ENCODE measurements around the gene KIAA0319L. TPM values are rescaled to one million over a fixed set of nuclear protein-coding genes. Genes with fewer than 3 reads are reported as not detected.
A peak's percentile ranks its signal among the peaks of the same experiment; 100 is the strongest.

Gene KIAA0319L
- total and polyA plus RNA-seq, 7 donors = 8.3 to 50.4 (median 30.7) TPM

DNA sequence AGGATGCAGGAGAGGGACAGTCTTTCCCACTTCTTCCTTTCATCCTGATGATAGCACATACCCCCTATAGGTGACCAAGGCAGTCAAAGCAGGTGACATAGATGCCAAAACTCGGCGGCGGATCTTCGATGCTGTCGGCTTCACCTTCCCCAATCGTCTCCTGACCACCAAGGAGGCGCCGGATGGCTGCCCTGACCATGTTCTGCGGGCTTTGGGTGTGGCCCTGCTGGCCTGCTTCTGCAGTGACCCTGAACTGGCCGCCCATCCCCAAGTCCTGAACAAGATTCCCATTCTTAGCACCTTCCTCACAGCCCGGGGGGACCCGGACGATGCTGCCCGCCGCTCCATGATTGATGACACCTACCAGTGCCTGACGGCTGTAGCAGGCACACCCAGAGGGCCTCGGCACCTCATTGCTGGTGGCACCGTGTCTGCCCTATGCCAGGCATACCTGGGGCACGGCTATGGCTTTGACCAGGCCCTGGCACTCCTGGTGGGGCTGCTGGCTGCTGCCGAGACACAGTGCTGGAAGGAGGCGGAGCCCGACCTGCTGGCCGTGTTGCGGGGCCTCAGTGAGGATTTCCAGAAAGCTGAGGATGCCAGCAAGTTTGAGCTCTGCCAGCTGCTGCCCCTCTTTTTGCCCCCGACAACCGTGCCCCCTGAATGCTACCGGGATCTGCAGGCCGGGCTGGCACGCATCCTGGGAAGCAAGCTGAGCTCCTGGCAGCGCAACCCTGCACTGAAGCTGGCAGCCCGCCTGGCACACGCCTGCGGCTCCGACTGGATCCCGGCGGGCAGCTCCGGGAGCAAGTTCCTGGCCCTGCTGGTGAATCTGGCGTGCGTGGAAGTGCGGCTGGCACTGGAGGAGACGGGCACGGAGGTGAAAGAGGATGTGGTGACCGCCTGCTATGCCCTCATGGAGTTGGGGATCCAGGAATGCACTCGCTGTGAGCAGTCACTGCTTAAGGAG, 3.3 kb upstream of the KIAA0319L start:
- intact Hi-C loops (cut with DNase I) = loop anchor here (5.0 kb wide), 1 partner anchor 212 kb away; no protein-coding TSS in a partner anchor
- Histone ChIP-seq H3K27ac (peak overlapping the region; percentile 42 to 96 (median 92)), H3K9me3 (no peaks in the 10 kb centered on the region), H3K27me3 (no peaks in the 10 kb centered on the region), H3K36me3 (peaks cover 0 to 33% (median 5%) of the 10 kb centered on the region in 4 donors), H3K4me1 (peaks cover 0 to 48% (median 46%) of the 10 kb centered on the region in 4 donors), H3K4me3 (peak overlapping the region in 2 of 4 donors; percentile 12 to 16)
- DNase-seq = peak; percentile 88
- TF ChIP-seq, protein P1, sequence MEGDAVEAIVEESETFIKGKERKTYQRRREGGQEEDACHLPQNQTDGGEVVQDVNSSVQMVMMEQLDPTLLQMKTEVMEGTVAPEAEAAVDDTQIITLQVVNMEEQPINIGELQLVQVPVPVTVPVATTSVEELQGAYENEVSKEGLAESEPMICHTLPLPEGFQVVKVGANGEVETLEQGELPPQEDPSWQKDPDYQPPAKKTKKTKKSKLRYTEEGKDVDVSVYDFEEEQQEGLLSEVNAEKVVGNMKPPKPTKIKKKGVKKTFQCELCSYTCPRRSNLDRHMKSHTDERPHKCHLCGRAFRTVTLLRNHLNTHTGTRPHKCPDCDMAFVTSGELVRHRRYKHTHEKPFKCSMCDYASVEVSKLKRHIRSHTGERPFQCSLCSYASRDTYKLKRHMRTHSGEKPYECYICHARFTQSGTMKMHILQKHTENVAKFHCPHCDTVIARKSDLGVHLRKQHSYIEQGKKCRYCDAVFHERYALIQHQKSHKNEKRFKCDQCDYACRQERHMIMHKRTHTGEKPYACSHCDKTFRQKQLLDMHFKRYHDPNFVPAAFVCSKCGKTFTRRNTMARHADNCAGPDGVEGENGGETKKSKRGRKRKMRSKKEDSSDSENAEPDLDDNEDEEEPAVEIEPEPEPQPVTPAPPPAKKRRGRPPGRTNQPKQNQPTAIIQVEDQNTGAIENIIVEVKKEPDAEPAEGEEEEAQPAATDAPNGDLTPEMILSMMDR (IDR thresholded peaks at IDR 0.05) = no peak
- TF ChIP-seq EP300 (IDR thresholded peaks at IDR 0.05) (no peak), POLR2AphosphoS5 (IDR thresholded peaks at IDR 0.05) (no peak), POLR2A (IDR thresholded peaks at IDR 0.05) (no peak)
- 79 to 86% methylated on average over 44 of the region's 44 CpGs for WGBS, 2 donors

DNA sequence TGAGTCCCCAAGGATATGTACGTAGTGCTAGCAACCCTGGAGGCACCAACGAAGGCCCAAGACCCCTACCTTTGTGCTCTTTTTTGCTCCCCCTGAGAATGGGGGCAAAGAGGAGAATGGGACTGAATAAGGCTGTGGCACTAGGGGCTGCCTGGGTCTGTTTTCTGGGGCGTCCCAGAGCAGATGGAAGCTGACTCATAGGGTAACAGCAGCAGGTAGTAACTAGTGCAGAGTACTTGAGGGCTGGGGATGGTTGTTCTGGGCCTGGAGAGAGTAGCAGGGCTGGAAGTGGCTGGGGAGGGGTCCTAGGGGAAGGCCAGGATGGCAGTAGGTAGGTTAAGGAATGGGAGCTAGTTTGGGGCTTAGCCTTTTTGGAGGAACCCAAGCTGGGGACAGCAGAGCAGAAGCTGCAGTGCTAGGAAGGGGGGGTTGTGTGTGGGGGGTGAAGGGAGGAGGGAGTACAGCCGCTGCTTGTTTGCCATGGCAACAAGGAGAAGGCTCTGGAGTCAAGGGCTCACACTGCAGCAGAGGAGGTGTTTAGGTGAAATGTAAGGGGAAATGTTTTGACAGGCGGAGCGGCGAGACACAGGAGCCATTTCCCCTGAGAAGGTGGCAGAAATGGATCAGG, 2.2 kb upstream of the KIAA0319L start:
- H3K27ac ChIP-seq = peak overlapping the region; percentile 89 to 99 (median 96)
- TF ChIP-seq POLR2AphosphoS5 (IDR thresholded peaks at IDR 0.05) (no peak), EP300 (IDR thresholded peaks at IDR 0.05) (no peak), POLR2A (IDR thresholded peaks at IDR 0.05) (no peak)
- TF ChIP-seq, protein P1 (IDR thresholded peaks at IDR 0.05) = no peak
- DNase-seq = no peak
- 86 to 87% methylated on average over 7 of the region's 7 CpGs for WGBS, 2 donors
- H3K4me3 ChIP-seq = no peak overlapping the region
- H3K36me3 ChIP-seq = peaks cover 0 to 26% (median 3%) of the 10 kb centered on the region in 4 donors
- H3K9me3 ChIP-seq = no peaks in the 10 kb centered on the region
- H3K27me3 ChIP-seq = no peaks in the 10 kb centered on the region
- intact Hi-C loops (cut with DNase I) = loop anchor here (2.0 kb wide), 1 partner anchor 81 kb away; the partner anchor contains the start of gene PSMB2
- H3K4me1 ChIP-seq = peaks cover 0 to 59% (median 56%) of the 10 kb centered on the region in 4 donors

DNA sequence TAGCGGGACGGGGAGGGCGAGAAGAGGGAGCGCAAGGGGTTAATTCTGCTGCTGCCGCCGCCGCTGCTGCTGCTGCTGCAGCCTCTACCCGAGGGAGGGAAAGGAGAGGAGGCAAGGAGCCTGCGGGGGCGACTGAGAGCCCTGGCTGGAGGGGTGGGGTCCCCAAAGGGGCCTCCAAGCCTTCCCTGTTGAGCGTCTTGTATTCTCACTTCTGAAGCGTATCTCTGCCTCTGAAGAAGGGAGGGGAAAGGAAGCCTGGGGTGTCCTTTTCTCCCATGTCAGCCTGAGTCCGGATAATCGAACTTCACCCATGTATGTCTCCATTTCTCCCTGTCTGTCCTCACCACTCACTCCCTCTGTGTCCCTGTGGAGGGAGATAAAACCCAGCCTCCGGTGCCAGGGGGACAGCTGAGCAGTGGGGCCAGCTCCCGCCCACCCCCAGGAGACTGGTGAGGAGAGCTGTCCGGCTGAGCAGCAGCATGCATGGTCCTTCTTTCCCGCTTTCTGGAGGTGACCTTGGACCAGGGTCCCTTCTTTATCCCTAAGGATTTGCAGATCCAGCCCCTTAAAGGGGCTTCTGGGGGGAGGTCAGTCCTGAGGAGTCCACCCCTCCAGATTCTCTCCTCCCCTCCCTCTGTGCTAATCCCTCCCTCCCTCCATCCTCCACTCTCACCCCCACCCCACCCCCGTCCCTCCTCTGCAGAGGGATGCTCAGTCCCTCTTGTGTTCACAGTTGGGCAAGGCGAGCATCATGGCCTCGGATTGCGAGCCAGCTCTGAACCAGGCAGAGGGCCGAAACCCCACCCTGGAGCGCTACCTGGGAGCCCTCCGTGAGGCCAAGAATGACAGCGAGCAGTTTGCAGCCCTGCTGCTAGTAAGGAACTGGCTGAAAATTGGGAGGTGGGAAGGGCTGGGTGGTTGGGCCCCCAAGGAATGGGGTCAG, 1.4 kb upstream of the KIAA0319L start:
- no peak for DNase-seq
- WGBS, 2 donors = 36 to 37% methylated on average over 26 of the region's 26 CpGs
- H3K4me1 ChIP-seq = peaks cover 0 to 67% (median 63%) of the 10 kb centered on the region in 4 donors

More for the DNA sequence above, 1.4 kb upstream of the KIAA0319L start:
- Histone ChIP-seq H3K27me3 (no peaks in the 10 kb centered on the region), H3K9me3 (no peaks in the 10 kb centered on the region), H3K27ac (peak overlapping the region; percentile 89 to 99 (median 96)), H3K4me3 (peak overlapping the region; percentile 67 to 91 (median 81)), H3K36me3 (peaks cover 0 to 24% (median 3%) of the 10 kb centered on the region in 4 donors)
- TF ChIP-seq POLR2A (IDR thresholded peaks at IDR 0.05) (no peak), EP300 (IDR thresholded peaks at IDR 0.05) (no peak), POLR2AphosphoS5 (IDR thresholded peaks at IDR 0.05) (no peak)
- TF ChIP-seq, protein P1 (IDR thresholded peaks at IDR 0.05) = no peak
- intact Hi-C loops (cut with DNase I) = loop anchor here (2.0 kb wide), 1 partner anchor 82 kb away; the partner anchor contains the start of gene PSMB2

Data from sigmoid colon (tissue), 7 donors.